GM23338 (cell line): Measurements from ENCODE around the gene CDH5. TPM values are rescaled to one million over a fixed set of nuclear protein-coding genes. Genes with fewer than 3 reads are reported as not detected.

Experiments used
- ATAC-seq: fragments of 200-7000 bp; cut with Tn5 transposase; 3 replicates; pipeline ENCODE4 v1.9.1; 2020
- DNase-seq: peaks from one replicate; pipeline ENCODE4 v3.0.0-alpha.2; 2015; ENCODE audit warnings: low spot score
- H2AFZ ChIP-seq: fragments of 200-600 bp; sonication (generic); 2 replicates; pipeline ENCODE4 v1.8.0; 2016; ENCODE audit warnings: antibody characterized with exemption, mild to moderate bottlenecking, moderate library complexity
- H3F3A ChIP-seq: fragments of 200-600 bp; sonication (generic); replicated peaks from 2 replicates; pipeline ENCODE4 v1.8.0; 2017; ENCODE audit warnings: antibody characterized with exemption, mixed run types, low read depth
- H3K27ac ChIP-seq: fragments of 200-600 bp; sonication (generic); 2 replicates; pipeline ENCODE4 v1.6.1; 2016; ENCODE audit warnings: low read depth
- H3K27me3 ChIP-seq: fragments of 200-600 bp; sonication (generic); 2 replicates; pipeline ENCODE4 v1.8.0; 2016; ENCODE audit warnings: mild to moderate bottlenecking, mixed run types, moderate library complexity; ENCODE audit not compliant: insufficient read depth
- H3K36me3 ChIP-seq: fragments of 200-600 bp; sonication (generic); 2 replicates; pipeline ENCODE4 v1.8.0; 2016; ENCODE audit warnings: mild to moderate bottlenecking; ENCODE audit not compliant: insufficient read depth
- H3K4me1 ChIP-seq: fragments of 200-600 bp; sonication (generic); 2 replicates; pipeline ENCODE4 v1.8.0; 2016; ENCODE audit warnings: mild to moderate bottlenecking, moderate library complexity; ENCODE audit not compliant: insufficient read depth
- H3K4me2 ChIP-seq: fragments of 200-600 bp; sonication (generic); 2 replicates; pipeline ENCODE4 v1.7.1; 2017; ENCODE audit warnings: mixed run types
- H3K4me3 ChIP-seq: fragments of 200-600 bp; sonication (generic); 2 replicates; pipeline ENCODE4 v1.6.1; 2016; ENCODE audit warnings: mixed run types
- H3K79me2 ChIP-seq: fragments of 200-600 bp; sonication (generic); replicated peaks from 2 replicates; pipeline ENCODE4 v1.8.0; 2017; ENCODE audit warnings: mild to moderate bottlenecking; ENCODE audit not compliant: insufficient read depth
- H3K9me2 ChIP-seq: fragments of 200-600 bp; sonication (generic); 2 replicates; pipeline ENCODE4 v1.8.0; 2017; ENCODE audit not compliant: insufficient read depth
- H4K20me1 ChIP-seq: fragments of 200-600 bp; sonication (generic); replicated peaks from 2 replicates; pipeline ENCODE4 v1.8.0; 2017; ENCODE audit warnings: mild to moderate bottlenecking; ENCODE audit not compliant: insufficient read depth
- H3K27ac Mint-ChIP-seq: 2 replicates; pipeline ENCODE4 v1.8.0; 2020; ENCODE audit warnings: inconsistent platforms, mild to moderate bottlenecking, moderate library complexity, mixed read lengths
- H3K27me3 Mint-ChIP-seq: 3 replicates; pipeline ENCODE4 v1.8.0; 2022; ENCODE audit warnings: low read depth, mild to moderate bottlenecking, moderate library complexity, mixed read lengths, inconsistent platforms; ENCODE audit not compliant: insufficient read depth, poor library complexity
- H3K36me3 Mint-ChIP-seq: 3 replicates; pipeline ENCODE4 v1.8.0; 2021; ENCODE audit warnings: low read depth, mild to moderate bottlenecking, inconsistent platforms, moderate library complexity, mixed read lengths
- H3K4me1 Mint-ChIP-seq: 3 replicates; pipeline ENCODE4 v1.8.0; 2020; ENCODE audit warnings: mild to moderate bottlenecking, inconsistent platforms, mixed read lengths
- H3K4me3 Mint-ChIP-seq: 3 replicates; pipeline ENCODE4 v1.8.0; 2021; ENCODE audit warnings: moderate library complexity, mild to moderate bottlenecking, inconsistent platforms, mixed read lengths
- H3K9me3 Mint-ChIP-seq: 3 replicates; pipeline ENCODE4 v1.8.0; 2020; ENCODE audit warnings: moderate library complexity, mild to moderate bottlenecking, inconsistent platforms, mixed read lengths
- CREB1 ChIP-seq: fragments of 250-450 bp; sonication (Bioruptor Pico); IDR thresholded peaks from 2 replicates; pipeline ENCODE4 v1.5.0; 2020; ENCODE audit warnings: low read depth, mild to moderate bottlenecking, moderate library complexity
- EZH2phosphoT487 ChIP-seq: fragments of 200-600 bp; sonication (generic); IDR thresholded peaks from one replicate; pipeline ENCODE4 v1.8.1; 2018; ENCODE audit warnings: antibody characterized with exemption; ENCODE audit not compliant: unreplicated experiment
- JUNB ChIP-seq: IDR thresholded peaks from one replicate; pipeline ENCODE4 v1.6.1; 2016; ENCODE audit warnings: antibody characterized with exemption; ENCODE audit not compliant: unreplicated experiment
- STAT1 ChIP-seq: IDR thresholded peaks from one replicate; pipeline ENCODE4 v1.6.1; 2016; ENCODE audit warnings: antibody characterized with exemption; ENCODE audit not compliant: unreplicated experiment
- ZNF331 ChIP-seq: fragments of 250-450 bp; sonication (Bioruptor Pico); IDR thresholded peaks from 2 replicates; pipeline ENCODE4 v1.5.0; 2020; ENCODE audit warnings: low read depth, mild to moderate bottlenecking, moderate library complexity
- polyA plus RNA-seq: library from polyadenylated mRNA; unstranded; fragments of >200 nt; fragmentation: Nextera tagmentation; extraction: Ambion mirVana; gene quantifications from 2 replicates; pipeline ENCODE4 v1.2.1, GENCODE V29; 2016
- total RNA-seq: library from RNA; depleted of rRNA; stranded (reverse); fragments of >200 nt; shearing (Covaris generic); gene quantifications from 2 replicates; pipeline ENCODE4 v1.2.3, GENCODE V29; 2014
- TF ChIP-seq, protein P1 (sequence below), 2 experiments: fragments of 200-600 bp in 1 of 2; sonication (generic) in 1 of 2; conservative IDR thresholded peaks; 2 replicates each; pipeline versions ENCODE4 v1.5.1 to v1.6.1; 2016 to 2017; ENCODE audit warnings: antibody characterized with exemption in 2 of 2, low read depth in 2 of 2, mild to moderate bottlenecking in 2 of 2, moderate library complexity in 1 of 2
- TF ChIP-seq, protein P2 (sequence below): fragments of 250-450 bp; sonication (Bioruptor Pico); IDR thresholded peaks from 2 replicates; pipeline ENCODE4 v1.5.0; 2020; ENCODE audit warnings: mild to moderate bottlenecking, moderate library complexity
- TF ChIP-seq, protein P3 (sequence below): IDR thresholded peaks from 2 replicates; pipeline ENCODE4 v1.6.1; 2016; ENCODE audit warnings: antibody characterized with exemption

CDH5 gene
- total and polyA plus RNA-seq, 2 experiments from 2014 or later = 0.18 TPM; not detected in 1

GRCh38 chr16:66372898-66373155 is 6.3 kb downstream of the CDH5 start (continued):
- TF ChIP-seq JUNB (no peak), ZNF331 (CRISPR knock-in tag) (no peak)
- TF ChIP-seq, protein P1, sequence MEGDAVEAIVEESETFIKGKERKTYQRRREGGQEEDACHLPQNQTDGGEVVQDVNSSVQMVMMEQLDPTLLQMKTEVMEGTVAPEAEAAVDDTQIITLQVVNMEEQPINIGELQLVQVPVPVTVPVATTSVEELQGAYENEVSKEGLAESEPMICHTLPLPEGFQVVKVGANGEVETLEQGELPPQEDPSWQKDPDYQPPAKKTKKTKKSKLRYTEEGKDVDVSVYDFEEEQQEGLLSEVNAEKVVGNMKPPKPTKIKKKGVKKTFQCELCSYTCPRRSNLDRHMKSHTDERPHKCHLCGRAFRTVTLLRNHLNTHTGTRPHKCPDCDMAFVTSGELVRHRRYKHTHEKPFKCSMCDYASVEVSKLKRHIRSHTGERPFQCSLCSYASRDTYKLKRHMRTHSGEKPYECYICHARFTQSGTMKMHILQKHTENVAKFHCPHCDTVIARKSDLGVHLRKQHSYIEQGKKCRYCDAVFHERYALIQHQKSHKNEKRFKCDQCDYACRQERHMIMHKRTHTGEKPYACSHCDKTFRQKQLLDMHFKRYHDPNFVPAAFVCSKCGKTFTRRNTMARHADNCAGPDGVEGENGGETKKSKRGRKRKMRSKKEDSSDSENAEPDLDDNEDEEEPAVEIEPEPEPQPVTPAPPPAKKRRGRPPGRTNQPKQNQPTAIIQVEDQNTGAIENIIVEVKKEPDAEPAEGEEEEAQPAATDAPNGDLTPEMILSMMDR (conservative IDR thresholded peaks at IDR 0.05; ENCODE audit: low read depth in 2 of 2) = no peak
- TF ChIP-seq, protein P2, sequence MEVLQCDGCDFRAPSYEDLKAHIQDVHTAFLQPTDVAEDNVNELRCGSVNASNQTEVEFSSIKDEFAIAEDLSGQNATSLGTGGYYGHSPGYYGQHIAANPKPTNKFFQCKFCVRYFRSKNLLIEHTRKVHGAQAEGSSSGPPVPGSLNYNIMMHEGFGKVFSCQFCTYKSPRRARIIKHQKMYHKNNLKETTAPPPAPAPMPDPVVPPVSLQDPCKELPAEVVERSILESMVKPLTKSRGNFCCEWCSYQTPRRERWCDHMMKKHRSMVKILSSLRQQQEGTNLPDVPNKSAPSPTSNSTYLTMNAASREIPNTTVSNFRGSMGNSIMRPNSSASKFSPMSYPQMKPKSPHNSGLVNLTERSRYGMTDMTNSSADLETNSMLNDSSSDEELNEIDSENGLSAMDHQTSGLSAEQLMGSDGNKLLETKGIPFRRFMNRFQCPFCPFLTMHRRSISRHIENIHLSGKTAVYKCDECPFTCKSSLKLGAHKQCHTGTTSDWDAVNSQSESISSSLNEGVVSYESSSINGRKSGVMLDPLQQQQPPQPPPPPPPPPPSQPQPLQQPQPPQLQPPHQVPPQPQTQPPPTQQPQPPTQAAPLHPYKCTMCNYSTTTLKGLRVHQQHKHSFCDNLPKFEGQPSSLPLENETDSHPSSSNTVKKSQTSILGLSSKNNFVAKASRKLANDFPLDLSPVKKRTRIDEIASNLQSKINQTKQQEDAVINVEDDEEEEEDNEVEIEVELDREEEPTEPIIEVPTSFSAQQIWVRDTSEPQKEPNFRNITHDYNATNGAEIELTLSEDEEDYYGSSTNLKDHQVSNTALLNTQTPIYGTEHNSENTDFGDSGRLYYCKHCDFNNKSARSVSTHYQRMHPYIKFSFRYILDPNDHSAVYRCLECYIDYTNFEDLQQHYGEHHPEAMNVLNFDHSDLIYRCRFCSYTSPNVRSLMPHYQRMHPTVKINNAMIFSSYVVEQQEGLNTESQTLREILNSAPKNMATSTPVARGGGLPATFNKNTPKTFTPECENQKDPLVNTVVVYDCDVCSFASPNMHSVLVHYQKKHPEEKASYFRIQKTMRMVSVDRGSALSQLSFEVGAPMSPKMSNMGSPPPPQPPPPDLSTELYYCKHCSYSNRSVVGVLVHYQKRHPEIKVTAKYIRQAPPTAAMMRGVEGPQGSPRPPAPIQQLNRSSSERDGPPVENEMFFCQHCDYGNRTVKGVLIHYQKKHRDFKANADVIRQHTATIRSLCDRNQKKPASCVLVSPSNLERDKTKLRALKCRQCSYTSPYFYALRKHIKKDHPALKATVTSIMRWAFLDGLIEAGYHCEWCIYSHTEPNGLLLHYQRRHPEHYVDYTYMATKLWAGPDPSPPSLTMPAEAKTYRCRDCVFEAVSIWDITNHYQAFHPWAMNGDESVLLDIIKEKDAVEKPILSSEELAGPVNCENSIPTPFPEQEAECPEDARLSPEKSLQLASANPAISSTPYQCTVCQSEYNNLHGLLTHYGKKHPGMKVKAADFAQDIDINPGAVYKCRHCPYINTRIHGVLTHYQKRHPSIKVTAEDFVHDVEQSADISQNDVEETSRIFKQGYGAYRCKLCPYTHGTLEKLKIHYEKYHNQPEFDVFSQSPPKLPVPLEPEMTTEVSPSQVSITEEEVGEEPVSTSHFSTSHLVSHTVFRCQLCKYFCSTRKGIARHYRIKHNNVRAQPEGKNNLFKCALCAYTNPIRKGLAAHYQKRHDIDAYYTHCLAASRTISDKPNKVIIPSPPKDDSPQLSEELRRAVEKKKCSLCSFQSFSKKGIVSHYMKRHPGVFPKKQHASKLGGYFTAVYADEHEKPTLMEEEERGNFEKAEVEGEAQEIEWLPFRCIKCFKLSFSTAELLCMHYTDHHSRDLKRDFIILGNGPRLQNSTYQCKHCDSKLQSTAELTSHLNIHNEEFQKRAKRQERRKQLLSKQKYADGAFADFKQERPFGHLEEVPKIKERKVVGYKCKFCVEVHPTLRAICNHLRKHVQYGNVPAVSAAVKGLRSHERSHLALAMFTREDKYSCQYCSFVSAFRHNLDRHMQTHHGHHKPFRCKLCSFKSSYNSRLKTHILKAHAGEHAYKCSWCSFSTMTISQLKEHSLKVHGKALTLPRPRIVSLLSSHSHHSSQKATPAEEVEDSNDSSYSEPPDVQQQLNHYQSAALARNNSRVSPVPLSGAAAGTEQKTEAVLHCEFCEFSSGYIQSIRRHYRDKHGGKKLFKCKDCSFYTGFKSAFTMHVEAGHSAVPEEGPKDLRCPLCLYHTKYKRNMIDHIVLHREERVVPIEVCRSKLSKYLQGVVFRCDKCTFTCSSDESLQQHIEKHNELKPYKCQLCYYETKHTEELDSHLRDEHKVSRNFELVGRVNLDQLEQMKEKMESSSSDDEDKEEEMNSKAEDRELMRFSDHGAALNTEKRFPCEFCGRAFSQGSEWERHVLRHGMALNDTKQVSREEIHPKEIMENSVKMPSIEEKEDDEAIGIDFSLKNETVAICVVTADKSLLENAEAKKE (CRISPR knock-in tag) = no peak

DNA sequence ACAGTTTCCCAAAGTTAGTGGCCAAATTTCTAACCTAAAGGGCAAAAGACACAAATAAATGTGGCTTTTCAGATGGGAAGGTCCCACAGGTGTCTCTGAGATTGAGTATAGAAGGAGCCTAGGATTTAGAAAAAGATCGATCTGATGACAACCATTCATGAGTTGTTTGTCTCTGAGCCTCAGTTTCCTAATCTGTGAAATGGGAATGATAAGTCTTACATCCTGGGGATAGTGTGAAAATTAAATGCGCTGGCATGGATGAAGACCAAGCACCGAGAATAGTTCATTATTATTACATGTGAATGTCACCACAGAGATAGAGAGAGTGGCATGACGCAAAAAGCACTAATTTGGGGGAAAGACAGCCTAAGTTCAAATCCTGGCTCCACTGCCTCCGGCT is 7.2 kb downstream of the CDH5 start:
- TF ChIP-seq, protein P3, sequence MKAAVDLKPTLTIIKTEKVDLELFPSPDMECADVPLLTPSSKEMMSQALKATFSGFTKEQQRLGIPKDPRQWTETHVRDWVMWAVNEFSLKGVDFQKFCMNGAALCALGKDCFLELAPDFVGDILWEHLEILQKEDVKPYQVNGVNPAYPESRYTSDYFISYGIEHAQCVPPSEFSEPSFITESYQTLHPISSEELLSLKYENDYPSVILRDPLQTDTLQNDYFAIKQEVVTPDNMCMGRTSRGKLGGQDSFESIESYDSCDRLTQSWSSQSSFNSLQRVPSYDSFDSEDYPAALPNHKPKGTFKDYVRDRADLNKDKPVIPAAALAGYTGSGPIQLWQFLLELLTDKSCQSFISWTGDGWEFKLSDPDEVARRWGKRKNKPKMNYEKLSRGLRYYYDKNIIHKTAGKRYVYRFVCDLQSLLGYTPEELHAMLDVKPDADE = no peak
- TF ChIP-seq EZH2phosphoT487 (no peak), CREB1 (CRISPR knock-in tag) (no peak), STAT1 (no peak)
- Mint-ChIP-seq H3K27me3 (peaks cover 4% of the 10 kb centered on the region), H3K9me3 (no peaks in the 10 kb centered on the region), H3K4me1 (peaks cover 10% of the 10 kb centered on the region), H3K27ac (no peak overlapping the region), H3K4me3 (no peak overlapping the region), H3K36me3 (no peaks in the 10 kb centered on the region)
- Histone ChIP-seq H3K4me2 (no peak overlapping the region), H2AFZ (no peak overlapping the region; the same call in 1 of the 2 replicates), H3K4me3 (no peak overlapping the region), H3K36me3 (no peaks in the 10 kb centered on the region), H3K27me3 (no peaks in the 10 kb centered on the region), H3K9me2 (no peaks in the 10 kb centered on the region), H3K79me2 (no peaks in the 10 kb centered on the region), H3K4me1 (no peaks in the 10 kb centered on the region), H3K27ac (no peak overlapping the region), H4K20me1 (no peaks in the 10 kb centered on the region), H3F3A (no peaks in the 10 kb centered on the region)
- DNase-seq (no peak), ATAC-seq (no peak)
